ENCODE measurements around the gene NTMT1. TPM values are rescaled to one million over a fixed set of nuclear protein-coding genes. Genes with fewer than 3 reads are reported as not detected.
A peak's percentile ranks its signal among the peaks of the same experiment; 100 is the strongest.

NTMT1 gene
- total and polyA plus RNA-seq, 12 donors, result 27.2 to 190 (median 73.6) TPM

GRCh38 chr9:129637673-129638439 is 11.9 kb downstream of the NTMT1 start:
- TF ChIP-seq POLR2A (IDR thresholded peaks at IDR 0.05) (no peak), CTCF (IDR thresholded peaks at IDR 0.05) (no peak)
- 72 to 75% (median 73%) methylated on average over 11 to 29 of the region's 29 CpGs for WGBS, 4 donors
- Histone ChIP-seq H3K27ac (no peak overlapping the region), H3K27me3 (no peaks in the 10 kb centered on the region), H3K4me1 (replicated peaks in 1 of 2) (peaks cover 18 to 25% of the 10 kb centered on the region in 2 donors), H3K4me3 (no peak overlapping the region), H3K9me3 (replicated peaks in 1 of 3) (no peaks in the 10 kb centered on the region), H3K36me3 (replicated peaks in 1 of 2) (peaks cover 0 to 65% of the 10 kb centered on the region in 2 donors)
- intact Hi-C loops (cut with DNase I), result no loop called here
- DNase-seq, result peak in 4 of 7 donors; percentile 11 to 30 (median 24)

- H3K4me1 ChIP-seq (replicated peaks in 1 of 2), result peaks cover 18 to 25% of the 10 kb centered on the region in 2 donors
- peaks cover 0 to 54% of the 10 kb centered on the region in 2 donors for H3K36me3 ChIP-seq (replicated peaks in 1 of 2)
- H3K27me3 ChIP-seq, result no peaks in the 10 kb centered on the region
- WGBS, 4 donors, result 80 to 90% (median 90%) methylated on average over 1 to 17 of the region's 17 CpGs
- peak overlapping the region in 2 of 5 donors; percentile 58 to 85 for H3K27ac ChIP-seq
- TF ChIP-seq POLR2A (IDR thresholded peaks at IDR 0.05), result no peak
- no peak for TF ChIP-seq CTCF (IDR thresholded peaks at IDR 0.05)
- no peak overlapping the region for H3K4me3 ChIP-seq
- DNase-seq, result peak in 1 of 7 donors; percentile 20
- intact Hi-C loops (cut with DNase I), result no loop called here
- H3K9me3 ChIP-seq (replicated peaks in 1 of 3), result no peaks in the 10 kb centered on the region
Observed at GRCh38 chr9:129639034-129639630, 13.2 kb downstream of the NTMT1 start.

GRCh38 chr9:129639756-129640085 is 13.8 kb downstream of the NTMT1 start:
- intact Hi-C loops (cut with DNase I), result loop anchor here in 1 of 2 donors (5.0 kb wide), 1 partner anchor 143 kb away; no protein-coding TSS in a partner anchor
- WGBS, 4 donors, result 54 to 63% (median 57%) methylated on average over 3 to 12 of the region's 12 CpGs
- Histone ChIP-seq H3K36me3 (replicated peaks in 1 of 2) (peaks cover 0 to 48% of the 10 kb centered on the region in 2 donors), H3K27ac (peak overlapping the region in 3 of 5 donors; percentile 51 to 85 (median 58)), H3K4me1 (replicated peaks in 1 of 2) (peaks cover 18 to 25% of the 10 kb centered on the region in 2 donors), H3K27me3 (no peaks in the 10 kb centered on the region), H3K9me3 (replicated peaks in 1 of 3) (no peaks in the 10 kb centered on the region), H3K4me3 (no peak overlapping the region)
- no peak for DNase-seq
- TF ChIP-seq CTCF (IDR thresholded peaks at IDR 0.05) (no peak), POLR2A (IDR thresholded peaks at IDR 0.05) (no peak)

- Histone ChIP-seq H3K27me3 (no peaks in the 10 kb centered on the region), H3K36me3 (replicated peaks in 1 of 2) (peaks cover 0 to 42% of the 10 kb centered on the region in 2 donors), H3K4me1 (replicated peaks in 1 of 2) (peaks cover 18 to 25% of the 10 kb centered on the region in 2 donors), H3K4me3 (peak overlapping the region in 1 of 4 donors; percentile 79), H3K9me3 (replicated peaks in 1 of 3) (no peaks in the 10 kb centered on the region), H3K27ac (peak overlapping the region in 4 of 5 donors; percentile 37 to 85 (median 54))
- WGBS, 4 donors, result 44 to 58% (median 48%) methylated on average over 9 to 25 of the region's 25 CpGs
- peak in 6 of 7 donors; percentile 78 to 85 (median 82) for DNase-seq
- intact Hi-C loops (cut with DNase I), result loop anchor here in 1 of 2 donors (5.0 kb wide), 1 partner anchor 142 kb away; no protein-coding TSS in a partner anchor
- TF ChIP-seq POLR2A (IDR thresholded peaks at IDR 0.05) (no peak), CTCF (IDR thresholded peaks at IDR 0.05) (no peak)
Observed at GRCh38 chr9:129640086-129640870, 14.3 kb downstream of the NTMT1 start.

Data from adrenal gland (tissue), 12 donors.